AG08395 (cell line): Measurements from ENCODE around the gene FOXP2.
A peak's percentile ranks its signal among the peaks of the same experiment; 100 is the strongest.

ENCODE experiments used
- DNase-seq: peaks from one replicate; pipeline ENCODE4 v3.0.0; 2012; ENCODE audit warnings: mixed read lengths, low spot score

Gene FOXP2

GRCh38 chr7:114656466-114656865, 241.9 kb downstream of the FOXP2 start:
- no peak for DNase-seq

GRCh38 chr7:114657279-114657678, 242.7 kb downstream of the FOXP2 start:
- DNase-seq: no peak

GRCh38 chr7:114658216-114658615, 243.6 kb downstream of the FOXP2 start:
- DNase-seq: no peak

- no peak for DNase-seq
Observed at GRCh38 chr7:114659409-114660125, 245.0 kb downstream of the FOXP2 start.

- DNase-seq: no peak
Observed at GRCh38 chr7:114660126-114660486, 245.5 kb downstream of the FOXP2 start.

- no peak for DNase-seq
Observed at GRCh38 chr7:114660753-114661152, 246.1 kb downstream of the FOXP2 start.

GRCh38 chr7:114662002-114662677, 247.5 kb downstream of the FOXP2 start:
- DNase-seq: no peak

GRCh38 chr7:114663502-114663901, 248.9 kb downstream of the FOXP2 start:
- DNase-seq: peak; percentile 7

- DNase-seq: no peak
Observed at GRCh38 chr7:114670676-114671075, 256.1 kb downstream of the FOXP2 start.

- no peak for DNase-seq
Observed at GRCh38 chr7:114671563-114672123, 257.0 kb downstream of the FOXP2 start.

- DNase-seq: no peak
Observed at GRCh38 chr7:114678116-114678515, 263.5 kb downstream of the FOXP2 start.

- DNase-seq: no peak
Observed at GRCh38 chr7:114687238-114687637, 272.6 kb downstream of the FOXP2 start.

GRCh38 chr7:114688443-114689055, 273.9 kb downstream of the FOXP2 start:
- DNase-seq: no peak

- no peak for DNase-seq
Observed at GRCh38 chr7:114689406-114689805, 274.8 kb downstream of the FOXP2 start.

GRCh38 chr7:114691605-114692004, 277.0 kb downstream of the FOXP2 start:
- no peak for DNase-seq

- DNase-seq: no peak
Observed at GRCh38 chr7:114695182-114695581, 280.6 kb downstream of the FOXP2 start.

GRCh38 chr7:114700247-114700928, 285.8 kb downstream of the FOXP2 start:
- DNase-seq: no peak

- DNase-seq: no peak
Observed at GRCh38 chr7:114703677-114704076, 289.1 kb downstream of the FOXP2 start.

- no peak for DNase-seq
Observed at GRCh38 chr7:114708646-114709045, 294.0 kb downstream of the FOXP2 start.

GRCh38 chr7:114710499-114710898, 295.9 kb downstream of the FOXP2 start:
- DNase-seq: no peak

- DNase-seq: no peak
Observed at GRCh38 chr7:114711241-114711640, 296.6 kb downstream of the FOXP2 start.

- DNase-seq: no peak
Observed at GRCh38 chr7:114715907-114716306, 301.3 kb downstream of the FOXP2 start.
